ENCODE measurements around the gene SLC39A10. TPM values are rescaled to one million over a fixed set of nuclear protein-coding genes. Genes with fewer than 3 reads are reported as not detected.

The SLC39A10 gene
- total and polyA plus RNA-seq, 10 of the 15 experiments (the other 5 are each of a cell fraction or from before 2014, with no cell fraction given) = 2.0 to 23.6 (median 7.9) TPM

- no peak overlapping the region for H2AFZ ChIP-seq (ENCODE audit: control insufficient read depth, low read depth, low read length)
- H4K20me1 ChIP-seq (ENCODE audit: control insufficient read depth, insufficient read depth) = no peaks in the 10 kb centered on the region
- RAD21 ChIA-PET (ENCODE audit: unreplicated experiment) = interaction anchor here (0.7 kb wide), 1 partner anchor 101 kb away, joined by 3 read pairs; no protein-coding TSS in a partner anchor
- no peaks in the 10 kb centered on the region for H3K27me3 ChIP-seq (replicated peaks in 1 of 2; ENCODE audit: control insufficient read depth in 2 of 2, insufficient read depth in 2 of 2, low read length in 1 of 2)
- no peak overlapping the region for H3K4me3 ChIP-seq
- WGBS (ENCODE audit: insufficient coverage, insufficient replicate concordance, low lambda C conversion rate, missing lambda C conversion rate) = 88% methylated on average over 2 of the region's 2 CpGs
- H3K79me2 ChIP-seq (ENCODE audit: control insufficient read depth, insufficient read depth, low read length) = no peaks in the 10 kb centered on the region
- no peak overlapping the region for H3K9ac ChIP-seq (ENCODE audit: control insufficient read depth, insufficient read depth, low read length)
- SMC1A ChIA-PET (ENCODE audit: uncharacterized antibody, unreplicated experiment) = interaction anchor here (1.1 to 2.6 kb wide), 4 partner anchors 11 to 17 kb away, joined by 3 to 12 read pairs (median 6); no protein-coding TSS in a partner anchor
- CTCF ChIA-PET = interaction anchor here (0.7 to 1.9 kb wide), 2 partner anchors 10 to 418 kb away, joined by 4 to 7 read pairs; no protein-coding TSS in a partner anchor
- H3K9me3 ChIP-seq (replicated peaks; ENCODE audit: control insufficient read depth, insufficient read depth, low read length) = no peaks in the 10 kb centered on the region; the same call in 2 of the 3 replicates
- ATAC-seq (no peak), FAIRE-seq (no peak), DNase-seq (ENCODE audit: low read depth, low spot score) (no peak)
- POLR2A ChIA-PET = interaction anchor here (0.7 kb wide), 1 partner anchor 24 kb away, joined by 3 read pairs; no protein-coding TSS in a partner anchor
- no TSS peak for BruUV-seq (replicated peaks)
- no peaks in the 10 kb centered on the region for H3K4me1 ChIP-seq (ENCODE audit: control insufficient read depth, insufficient read depth, low read length)
- H3K4me2 ChIP-seq (ENCODE audit: control insufficient read depth, insufficient read depth) = no peak overlapping the region
- H3K36me3 ChIP-seq (ENCODE audit: control insufficient read depth in 2 of 2, insufficient read depth in 2 of 2, low read length in 1 of 2) = no peaks in the 10 kb centered on the region
- no peak for TF ChIP-seq HDAC2 (IDR thresholded peaks at IDR 0.05)
- TF ChIP-seq CHD1 (IDR thresholded peaks at IDR 0.05; ENCODE audit: low read depth, low read length) = no peak
- no peak for TF ChIP-seq FOXM1 (IDR thresholded peaks at IDR 0.05; ENCODE audit: low read depth, low read length)
- no peak for TF ChIP-seq SREBF2 (IDR thresholded peaks at IDR 0.05; ENCODE audit: low read length)
- no peak for TF ChIP-seq REST (IDR thresholded peaks at IDR 0.05; ENCODE audit: low read depth, low read length)
- no peak for TF ChIP-seq HSF1 (IDR thresholded peaks at IDR 0.05; ENCODE audit: low read depth, low read length)
- TF ChIP-seq USF1 (IDR thresholded peaks at IDR 0.05; ENCODE audit: borderline replicate concordance, extremely low read length, insufficient read depth, low read depth, low read length) = no peak
- no peak for TF ChIP-seq SMAD1 (IDR thresholded peaks at IDR 0.05; ENCODE audit: low read depth, partially characterized antibody)
- no peak for TF ChIP-seq BCL11A (IDR thresholded peaks at IDR 0.05; ENCODE audit: low read depth, low read length)
- TF ChIP-seq MEF2A (IDR thresholded peaks at IDR 0.05; ENCODE audit: insufficient read depth, low read depth, low read length) = no peak
- no peak for TF ChIP-seq BACH1 (IDR thresholded peaks at IDR 0.05; ENCODE audit: borderline replicate concordance)
- no peak for TF ChIP-seq TCF7 (IDR thresholded peaks at IDR 0.05; ENCODE audit: borderline replicate concordance)
- no peak for TF ChIP-seq IRF4 (IDR thresholded peaks at IDR 0.05; ENCODE audit: low read depth, low read length)
- no peak for TF ChIP-seq ZNF622 (IDR thresholded peaks at IDR 0.05)
- TF ChIP-seq SMC3 (IDR thresholded peaks at IDR 0.05; ENCODE audit: borderline replicate concordance, low read length) = no peak
- TF ChIP-seq SREBF1 (IDR thresholded peaks at IDR 0.05; ENCODE audit: low read length) = no peak
- no peak for TF ChIP-seq MEF2B (IDR thresholded peaks at IDR 0.05; ENCODE audit: partially characterized antibody, poor library complexity, severe bottlenecking)
- no peak for TF ChIP-seq YBX1 (IDR thresholded peaks at IDR 0.05)
- TF ChIP-seq PAX8 (IDR thresholded peaks at IDR 0.05) = no peak
- TF ChIP-seq BMI1 (IDR thresholded peaks at IDR 0.05; ENCODE audit: borderline replicate concordance) = no peak
- in situ Hi-C loops (cut with MboI) = no loop called here
- no peak overlapping the region for H3K27ac ChIP-seq (ENCODE audit: control insufficient read depth, insufficient read depth)
- intact Hi-C loops (cut with micrococcal nuclease; ENCODE audit: unreplicated experiment) = no loop called here
Measured at GRCh38 chr2:195677290-195677689, 20.3 kb downstream of the SLC39A10 start.

Data from GM12878 (cell line).